T-helper 9 cell (primary cell): ENCODE data around the gene CDC42EP3.

Source experiments
- DNase-seq: peaks from one replicate; pipeline ENCODE4 v3.0.0-alpha.2; 2020

The CDC42EP3 gene

DNA sequence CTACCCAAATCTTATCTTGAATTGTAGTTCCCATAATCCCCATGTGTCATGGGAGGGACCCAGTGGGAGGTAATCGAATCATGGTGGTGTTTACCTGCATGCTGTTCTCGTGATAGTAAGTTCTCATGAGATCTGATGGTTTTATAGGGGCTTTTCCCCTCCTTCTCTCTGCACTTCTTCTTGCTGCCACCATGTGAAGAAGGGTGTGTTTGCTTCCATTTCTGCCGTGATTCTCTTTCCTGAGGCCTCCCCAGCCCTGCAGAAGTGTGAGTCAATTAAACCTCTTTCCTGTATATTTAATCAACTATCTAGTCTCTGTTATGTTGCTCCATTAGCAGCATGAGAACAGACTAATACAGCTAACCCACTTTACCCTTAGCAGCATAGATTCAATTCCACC is 37.6 kb downstream of the CDC42EP3 start:
- DNase-seq, result no peak

DNA sequence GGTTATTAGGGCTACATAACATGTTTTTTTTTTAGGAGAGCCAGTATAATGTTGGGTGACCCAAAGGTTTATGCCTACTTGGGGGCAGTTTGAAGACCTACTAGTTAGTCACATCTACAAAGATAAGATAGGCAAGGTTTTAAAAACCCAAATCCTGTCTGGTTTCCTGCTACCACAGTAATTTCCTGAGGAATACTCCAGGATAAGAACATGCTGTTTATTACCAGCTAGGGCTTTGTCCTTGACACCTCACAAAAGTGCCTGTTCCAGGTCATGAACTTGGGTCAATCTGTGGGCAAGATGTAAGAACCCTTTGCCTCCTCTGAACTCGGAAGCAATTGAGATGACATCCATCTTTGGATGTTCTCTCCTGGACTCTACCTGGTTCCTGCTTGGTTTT is 38.2 kb downstream of the CDC42EP3 start:
- DNase-seq, result no peak

DNA sequence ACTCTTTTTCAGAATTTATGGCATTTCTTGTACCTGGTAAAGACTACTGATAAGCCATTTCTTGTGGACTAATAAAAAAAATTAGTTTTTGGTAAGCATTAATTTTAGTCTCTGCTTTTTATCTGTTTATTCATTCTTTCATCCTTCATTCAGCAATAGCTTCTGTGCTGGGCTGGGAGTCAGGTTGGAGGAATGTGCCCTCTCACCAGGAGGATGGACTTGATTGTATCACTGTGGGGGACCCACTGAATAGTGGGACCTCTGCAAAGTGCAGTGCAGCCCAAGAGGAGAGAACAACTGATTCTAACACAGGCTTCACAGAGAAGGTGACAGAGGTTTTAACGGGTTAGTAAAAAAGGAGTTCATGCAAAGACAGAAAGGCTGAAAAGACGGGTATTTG is 39.1 kb downstream of the CDC42EP3 start:
- DNase-seq, result no peak

DNA sequence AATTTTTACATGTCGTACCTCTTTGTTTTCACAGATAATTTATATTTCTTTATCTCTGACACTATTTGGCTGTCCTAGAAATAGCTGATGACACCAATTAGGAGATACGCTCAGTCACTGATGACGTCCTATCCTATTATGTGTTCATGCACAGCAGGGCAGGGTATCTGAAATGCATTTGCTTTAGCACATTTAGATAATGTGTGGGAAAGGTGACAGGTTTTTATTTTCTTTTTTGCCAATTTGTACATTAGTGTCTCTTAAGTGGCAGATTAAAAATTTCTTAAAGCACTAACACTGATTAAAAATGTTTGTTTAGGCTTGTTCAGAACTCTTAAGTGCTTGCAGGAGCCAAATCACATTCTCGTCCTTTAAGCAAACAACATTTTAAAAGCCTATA is 39.7 kb downstream of the CDC42EP3 start:
- no peak for DNase-seq

DNA sequence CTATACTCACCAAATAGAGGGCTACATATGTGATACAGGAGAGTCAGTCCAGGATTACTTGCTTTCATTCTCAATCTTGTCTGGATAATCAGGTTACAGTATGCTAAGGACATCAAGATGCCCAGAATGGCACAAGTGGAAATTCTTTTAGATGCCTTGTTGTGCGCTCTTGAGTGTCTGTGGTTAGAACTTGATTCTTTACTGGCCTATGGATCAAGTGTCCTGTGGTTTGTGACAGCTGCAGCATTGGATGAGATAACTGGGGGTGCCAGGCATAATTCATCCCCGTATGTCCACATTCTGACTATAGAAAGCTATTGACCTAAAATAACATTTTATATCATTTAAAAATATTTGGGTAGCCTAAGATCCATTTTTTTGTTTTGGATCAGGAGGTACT is 40.1 kb downstream of the CDC42EP3 start:
- no peak for DNase-seq

DNA sequence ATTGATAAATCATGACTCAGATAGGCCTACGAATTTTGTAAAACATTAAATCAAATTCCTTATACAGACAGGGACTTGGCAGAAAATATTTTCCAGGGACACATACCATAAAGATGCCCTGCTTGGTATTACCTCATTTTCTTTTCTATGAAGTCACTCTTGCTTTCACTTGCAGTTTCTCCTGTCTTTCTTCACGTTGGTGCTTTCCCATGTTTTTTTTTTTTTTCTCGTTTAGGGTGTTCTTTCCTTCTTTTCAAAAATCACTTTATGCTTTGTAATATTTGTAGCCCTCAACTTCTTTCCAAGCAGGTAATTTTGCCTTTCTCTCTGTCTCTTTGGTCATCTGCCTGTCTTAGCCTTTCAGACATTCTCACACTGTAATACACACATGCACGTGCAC is 40.7 kb downstream of the CDC42EP3 start:
- no peak for DNase-seq

DNA sequence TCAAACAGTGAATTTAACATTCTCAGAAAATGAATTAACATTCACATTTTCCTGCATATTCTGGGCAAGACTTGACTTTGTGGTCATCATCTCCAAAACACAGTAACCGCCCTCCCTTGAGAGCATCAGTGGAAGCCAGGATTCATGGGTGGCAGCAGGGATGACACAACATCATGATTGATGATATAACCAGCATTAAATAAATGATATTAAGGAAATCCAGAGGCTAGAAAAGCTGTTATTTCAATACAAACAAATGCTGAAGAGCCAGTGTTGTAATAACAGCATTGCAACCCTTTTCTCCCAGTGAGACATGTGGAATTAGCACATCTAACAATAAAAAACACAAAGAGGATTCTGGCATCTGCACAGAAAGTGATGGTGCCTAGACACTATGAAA is 41.1 kb downstream of the CDC42EP3 start:
- no peak for DNase-seq

DNA sequence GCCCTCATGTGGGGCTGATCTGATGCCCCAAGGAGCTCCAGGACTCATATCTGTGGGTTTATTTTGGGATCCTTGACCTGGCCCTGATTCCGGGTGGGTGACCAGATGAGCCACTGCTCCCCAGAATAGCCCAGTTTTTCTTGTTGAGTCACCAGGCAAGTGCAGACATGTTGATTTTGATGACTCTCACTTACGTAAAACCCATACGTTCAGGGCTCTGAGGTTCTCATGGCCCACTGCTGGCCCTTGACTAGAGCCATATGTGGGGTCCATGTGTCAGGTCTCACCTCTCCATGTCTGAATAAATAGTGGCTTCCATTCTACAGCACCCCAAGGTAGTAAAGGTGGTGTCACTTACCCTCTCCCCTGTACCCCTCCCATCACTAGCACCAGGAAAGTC is 41.9 kb downstream of the CDC42EP3 start:
- no peak for DNase-seq

DNA sequence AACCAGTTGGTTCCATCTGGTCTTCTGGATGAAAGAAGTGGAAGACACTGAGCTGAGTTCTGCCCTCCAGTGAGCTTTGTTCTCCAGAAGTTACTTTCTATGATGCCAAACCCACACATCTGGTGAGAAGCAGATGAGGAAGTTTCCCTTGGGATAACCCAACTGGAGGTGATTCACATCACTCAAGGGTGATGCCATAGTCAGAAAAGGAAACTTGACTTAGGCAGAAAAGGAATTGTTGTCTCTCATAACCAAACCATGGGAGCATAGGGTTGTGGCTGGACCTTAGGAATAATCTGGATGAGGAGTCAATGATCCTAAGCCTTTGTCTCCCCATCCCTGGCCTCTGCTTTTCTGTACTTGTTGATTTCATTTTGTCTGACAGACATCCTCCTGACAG is 43.7 kb downstream of the CDC42EP3 start:
- DNase-seq, result no peak

DNA sequence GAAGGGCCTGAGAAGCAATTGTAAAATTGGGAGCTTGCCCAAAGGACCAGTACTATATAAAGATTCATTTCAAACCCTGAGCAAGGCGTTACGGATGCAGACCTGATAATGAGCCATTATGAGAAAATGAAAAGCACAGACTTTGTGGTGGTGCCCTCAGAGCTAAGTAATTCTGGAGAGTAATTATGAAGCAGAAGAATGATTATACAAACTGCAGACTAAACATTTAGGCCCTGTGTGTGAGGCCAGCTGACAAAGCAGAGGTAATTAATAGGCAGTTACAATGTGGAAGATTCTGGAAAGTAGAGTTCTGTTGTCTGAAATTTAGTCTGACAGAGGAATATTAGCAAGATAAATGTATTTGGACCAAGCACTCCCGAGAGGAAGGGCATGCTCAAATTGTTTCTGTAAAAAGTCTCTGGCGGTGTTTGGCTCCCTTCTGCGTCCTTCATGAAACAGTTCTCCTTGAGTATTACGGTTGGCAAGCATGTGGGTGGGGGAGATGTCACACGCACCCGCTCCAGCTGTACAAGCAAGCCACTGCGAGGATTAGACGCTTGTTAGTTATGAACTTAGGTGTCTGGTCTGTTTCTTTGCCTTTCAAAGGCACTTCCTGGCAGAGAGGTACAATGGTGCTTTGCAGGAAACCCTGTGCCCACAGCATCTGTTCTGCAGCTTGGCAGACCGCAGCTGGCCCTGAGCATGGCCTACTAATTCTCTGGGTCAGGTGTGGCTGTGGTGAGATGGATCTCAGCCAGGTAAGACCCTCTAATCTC is 45.5 kb downstream of the CDC42EP3 start:
- peak; percentile 43 for DNase-seq

DNA sequence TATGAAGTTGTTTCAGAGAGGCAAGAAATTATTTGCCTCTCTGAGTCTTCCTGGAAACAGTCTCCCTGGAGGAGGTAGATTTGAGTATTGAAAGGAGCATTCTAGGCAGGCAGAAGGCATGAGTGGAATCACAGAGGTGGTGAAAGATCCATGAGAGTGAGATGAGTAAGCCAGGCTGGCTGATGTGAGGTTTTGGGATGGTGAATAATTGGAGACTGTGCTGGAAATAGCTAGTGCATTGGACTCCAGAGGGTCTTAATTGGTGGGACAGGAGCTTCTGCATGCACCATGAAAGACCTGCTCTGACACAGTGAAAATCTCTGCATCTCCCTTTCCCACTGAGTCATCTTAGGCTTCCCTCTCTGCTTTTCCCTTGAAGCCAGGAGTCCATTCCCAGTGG is 46.3 kb downstream of the CDC42EP3 start:
- no peak for DNase-seq

DNA sequence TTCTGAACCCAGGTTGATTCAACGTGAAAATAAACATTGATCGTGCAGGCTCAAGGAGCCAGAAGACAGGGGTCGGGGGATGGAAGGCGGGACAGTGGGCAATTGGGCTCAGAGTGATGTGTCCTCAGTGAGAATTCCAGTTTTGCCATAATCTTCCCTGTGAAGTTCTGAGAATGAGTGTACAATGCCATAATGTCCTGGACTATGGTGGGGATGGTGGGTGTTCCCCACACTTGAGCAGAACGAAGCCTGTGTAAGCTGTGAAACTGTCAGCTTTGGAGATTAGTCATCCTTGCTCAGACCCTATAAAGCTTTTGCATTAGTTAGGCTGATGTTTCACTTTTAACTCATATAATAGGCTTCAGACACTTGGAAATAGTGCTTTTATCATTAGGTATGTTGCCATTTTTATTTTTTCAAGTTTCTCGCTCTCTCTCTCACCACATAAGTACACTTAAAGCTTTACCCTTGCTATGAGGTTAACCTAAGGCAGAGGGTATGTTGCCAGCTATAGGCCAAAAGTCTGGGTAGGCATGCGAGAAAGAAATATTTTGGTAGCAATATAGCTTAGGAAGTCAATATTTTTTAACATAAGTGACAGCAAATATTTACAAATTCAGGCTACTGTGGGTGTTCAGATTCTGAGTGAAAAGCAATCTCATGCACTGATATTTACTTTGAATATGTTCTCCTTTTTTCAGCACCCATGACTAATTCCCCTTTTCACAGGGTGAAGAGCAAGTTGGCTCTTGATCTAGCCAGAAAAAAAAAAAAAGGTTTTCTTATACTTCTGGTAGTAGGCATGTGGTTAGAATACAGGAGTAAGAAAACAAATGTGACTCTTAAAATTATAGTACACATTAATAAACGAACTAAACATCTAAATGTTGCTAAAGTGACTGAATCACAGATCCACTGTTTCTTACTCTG is 47.2 kb downstream of the CDC42EP3 start:
- DNase-seq, result no peak

DNA sequence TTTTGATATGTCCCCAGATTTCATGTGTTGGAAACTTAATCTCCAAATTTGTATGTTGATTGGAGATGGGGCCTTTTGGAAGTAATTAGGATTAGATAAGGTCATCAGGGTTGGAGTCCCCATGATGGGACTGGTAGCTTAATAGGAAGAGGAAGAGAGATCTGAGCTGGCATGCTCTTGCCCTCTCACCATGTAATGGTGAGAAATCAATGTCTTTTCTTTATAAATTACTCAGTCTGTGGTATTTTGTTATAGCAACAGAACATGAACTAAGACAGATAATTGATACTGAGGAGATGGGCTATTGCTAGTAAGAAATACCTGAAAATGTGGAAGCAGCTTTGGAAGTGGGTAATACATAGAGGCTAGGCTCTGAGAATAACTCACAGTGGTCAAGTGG is 48.0 kb downstream of the CDC42EP3 start:
- no peak for DNase-seq

DNA sequence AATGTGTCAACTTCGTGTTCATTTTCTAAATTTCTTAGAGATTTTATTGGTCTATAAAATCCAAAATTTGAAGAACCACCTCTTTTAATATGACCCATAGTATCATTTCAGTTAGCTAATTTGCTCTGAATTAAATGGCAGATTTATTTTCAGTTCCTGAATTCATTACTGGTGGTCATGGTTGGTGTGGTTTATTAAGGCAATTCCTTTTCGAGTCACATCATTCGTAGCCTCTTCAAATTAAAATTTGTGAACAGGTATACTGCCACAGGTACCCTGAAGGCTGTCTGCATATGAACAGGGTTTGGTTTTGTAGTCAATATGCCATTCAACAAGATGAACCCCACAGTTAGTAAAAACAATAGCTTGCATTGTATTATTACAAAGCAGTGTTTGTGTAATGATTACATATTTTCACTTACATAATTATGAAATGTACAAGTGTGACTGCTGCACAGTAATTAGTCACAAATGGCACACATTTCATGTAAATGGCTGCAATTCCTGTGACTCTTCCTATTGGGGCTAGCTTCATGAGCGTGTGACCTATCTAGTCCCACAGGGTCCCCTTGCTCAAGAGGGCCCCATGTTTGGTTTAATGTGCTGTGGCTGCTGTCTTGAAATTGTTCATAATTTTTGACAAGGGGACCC is 48.9 kb downstream of the CDC42EP3 start:
- no peak for DNase-seq

DNA sequence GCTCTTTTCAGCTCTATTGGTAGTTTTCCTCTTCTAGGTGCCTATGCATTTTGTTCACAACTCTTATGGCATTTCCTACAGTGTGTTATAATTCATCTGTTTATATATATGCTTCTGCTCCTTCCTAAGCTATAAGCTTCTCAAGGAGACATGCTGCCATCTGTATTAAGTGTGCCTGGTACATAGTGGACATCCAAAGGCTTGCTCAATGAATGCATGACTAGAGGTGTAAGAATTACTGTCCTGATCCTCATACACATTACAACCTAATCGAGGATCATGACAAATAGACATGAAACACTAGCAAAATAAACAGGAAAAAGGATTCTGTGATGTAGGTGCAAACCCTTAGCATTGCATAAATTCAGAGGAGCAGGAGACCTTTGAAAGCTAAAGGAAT is 50.2 kb downstream of the CDC42EP3 start:
- no peak for DNase-seq

DNA sequence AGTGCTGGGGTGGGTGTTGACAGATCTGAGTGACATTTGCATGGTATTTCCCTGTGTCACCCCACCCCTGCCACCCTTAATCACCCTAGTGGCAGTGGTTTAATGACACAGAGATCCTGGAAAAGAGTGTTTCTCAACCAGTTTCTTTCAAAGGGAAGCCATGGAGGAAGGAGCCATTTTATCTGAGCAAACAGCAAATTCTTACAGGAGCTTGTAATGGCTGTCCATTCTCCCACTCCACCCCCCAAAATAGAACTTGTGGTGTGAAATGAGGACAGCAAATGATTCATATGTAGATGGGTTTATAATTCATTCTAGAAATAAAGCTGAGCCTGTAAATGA is 51.5 kb downstream of the CDC42EP3 start:
- DNase-seq, result no peak

DNA sequence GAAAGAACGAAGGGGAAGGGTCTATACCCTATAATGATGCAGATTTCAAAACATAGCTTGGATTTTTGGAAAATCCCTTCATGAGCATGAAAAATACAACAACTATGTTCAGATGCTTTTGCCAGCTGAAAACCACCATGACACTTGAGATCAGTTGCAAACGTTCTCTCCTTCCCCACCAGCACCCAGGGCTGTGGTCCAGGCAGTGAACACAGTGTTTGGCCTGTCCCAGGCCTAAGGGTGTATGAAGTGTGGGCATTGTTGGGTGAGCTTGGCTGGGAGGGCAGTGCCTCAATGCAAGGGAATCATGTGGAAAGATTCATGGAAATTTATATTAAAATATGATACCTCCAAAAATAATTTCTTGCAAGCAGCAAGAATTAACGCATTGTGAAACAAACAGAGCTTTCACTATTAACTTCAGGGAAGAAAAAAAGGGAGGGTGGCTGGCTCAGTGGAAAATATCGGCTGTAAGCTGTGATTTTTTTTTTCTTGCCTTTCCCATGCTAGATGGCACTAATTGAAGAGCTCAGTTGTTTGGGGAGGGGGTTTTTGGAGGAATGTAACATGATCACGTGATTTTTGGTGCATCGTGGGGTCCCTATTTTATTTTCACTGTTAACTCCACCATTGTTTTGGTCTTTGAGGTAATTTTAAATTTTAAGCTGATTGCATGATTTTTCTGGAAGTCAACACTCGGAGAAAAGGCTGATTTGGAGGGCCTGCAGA is 52.0 kb downstream of the CDC42EP3 start:
- DNase-seq, result no peak

DNA sequence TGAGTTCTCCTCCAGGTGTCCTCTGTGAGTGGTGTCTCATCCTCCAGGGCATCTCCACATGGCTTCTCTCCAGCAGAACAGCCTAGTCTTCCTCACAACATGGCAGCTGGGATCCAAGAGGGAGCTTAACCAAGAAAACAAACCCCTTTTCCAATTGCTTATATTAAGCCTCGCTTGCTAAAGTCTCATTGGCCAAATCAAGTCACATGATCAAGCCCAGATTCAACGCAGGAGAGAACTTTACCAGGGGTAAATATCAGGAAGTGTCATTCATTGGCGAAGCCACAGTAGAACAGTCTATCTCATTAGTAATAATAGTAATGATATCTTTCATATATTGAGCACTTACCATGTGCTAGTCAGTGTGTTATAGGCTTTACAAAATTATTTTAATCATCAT is 53.1 kb downstream of the CDC42EP3 start:
- DNase-seq, result no peak

DNA sequence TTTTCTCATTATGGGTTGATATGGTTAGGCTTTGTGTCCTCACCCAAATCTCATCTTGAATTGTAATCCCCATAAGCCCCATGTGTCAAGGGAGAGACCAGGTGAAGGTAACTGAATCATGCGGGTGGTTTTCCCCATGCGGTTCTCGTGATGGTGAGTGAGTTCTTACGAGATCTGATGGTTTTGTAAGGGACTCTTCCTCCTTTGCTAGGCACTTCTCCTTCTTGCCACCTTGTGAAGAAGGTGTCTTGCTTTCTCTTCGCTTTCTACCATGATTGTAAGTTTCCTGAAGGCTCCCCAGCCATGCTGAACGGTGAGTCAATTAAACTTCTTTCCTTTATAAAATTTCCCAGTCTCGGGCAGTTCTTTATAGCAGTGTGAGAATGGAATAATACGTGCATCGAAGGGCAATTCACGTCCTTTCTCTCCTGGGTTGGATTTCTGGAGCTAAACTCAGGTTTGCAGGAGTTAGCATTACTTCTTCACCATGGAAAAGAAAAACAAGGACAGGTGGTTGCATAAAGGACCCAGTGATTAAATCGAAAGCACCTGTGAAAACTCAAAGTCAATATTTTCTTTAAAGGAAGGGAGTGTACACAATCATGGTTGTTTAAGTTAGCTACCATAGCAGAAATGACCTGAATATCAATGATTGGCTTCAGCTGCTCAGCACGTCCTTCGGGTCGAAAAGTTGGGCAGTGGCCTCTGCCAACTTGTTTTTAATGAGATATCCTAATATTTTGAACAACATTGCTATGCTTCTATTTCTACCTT is 54.1 kb downstream of the CDC42EP3 start:
- no peak for DNase-seq

DNA sequence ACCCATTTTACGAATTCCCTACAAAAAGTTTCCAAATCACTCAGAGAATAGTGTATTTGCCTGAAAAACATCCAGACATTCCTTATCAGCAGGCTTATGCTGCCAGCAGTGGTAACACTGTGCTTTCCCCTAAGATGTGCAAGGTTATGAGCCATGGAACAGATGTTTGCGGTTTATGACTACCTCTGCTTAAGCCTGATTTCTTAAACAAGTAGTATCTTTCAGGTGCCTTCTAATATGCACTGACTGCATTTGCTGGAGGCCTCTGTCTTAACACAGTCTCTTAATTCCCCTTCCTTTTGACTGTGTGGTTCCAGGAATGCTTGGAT is 54.8 kb downstream of the CDC42EP3 start:
- no peak for DNase-seq

DNA sequence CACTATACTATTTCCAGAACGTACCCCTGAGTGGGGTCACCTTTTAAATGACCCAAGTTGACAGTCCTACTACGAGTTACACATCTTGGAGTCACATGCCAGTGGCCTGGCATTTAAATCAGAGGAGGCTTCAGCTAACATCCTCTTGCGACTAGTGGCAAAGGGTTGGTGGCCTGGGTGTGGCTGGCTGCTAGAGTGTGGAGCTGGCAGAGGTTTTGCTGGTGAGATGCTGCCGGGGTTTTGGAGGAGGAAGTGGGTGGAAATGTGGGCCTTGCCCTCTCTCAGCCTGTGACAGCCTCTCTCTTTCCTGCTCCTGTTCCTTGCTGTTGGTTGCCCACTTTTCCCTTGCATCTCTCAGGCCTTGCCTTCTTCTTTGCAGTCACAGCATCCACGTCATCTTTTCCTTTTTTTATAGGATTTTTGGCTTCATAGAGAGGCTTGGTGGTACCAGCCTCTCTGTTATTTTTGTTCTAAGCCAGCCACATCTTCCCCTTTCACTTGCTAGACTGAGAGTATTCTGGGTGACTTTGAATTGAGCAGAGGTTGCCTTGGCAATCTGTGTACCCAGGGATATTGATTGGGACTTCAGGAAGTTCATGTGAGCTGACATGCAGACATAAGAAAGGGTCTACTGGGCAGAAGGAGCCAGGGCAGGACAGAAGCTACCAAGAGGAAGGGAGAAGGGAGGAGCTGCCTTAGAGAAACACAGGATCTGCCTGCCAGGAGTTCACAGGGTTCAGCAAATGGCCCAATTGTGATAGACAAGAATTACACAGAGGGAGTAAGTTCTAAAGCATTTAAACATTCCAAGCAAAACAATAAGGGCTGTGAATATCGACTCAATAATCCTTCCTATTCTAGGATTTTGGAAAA is 55.4 kb downstream of the CDC42EP3 start:
- peak; percentile 47 for DNase-seq
